Ishikawa (cell line): ENCODE measurements around the gene PRICKLE2.

Experiments
- CREB1 ChIP-seq: IDR thresholded peaks from 2 replicates; pipeline ENCODE4 v1.6.1; 2012; ENCODE audit warnings: low read depth
- FOXM1 ChIP-seq: IDR thresholded peaks from 2 replicates; pipeline ENCODE4 v1.6.1; 2012; ENCODE audit warnings: low read depth, borderline replicate concordance
- NFIC ChIP-seq: IDR thresholded peaks from 2 replicates; pipeline ENCODE4 v1.6.1; 2012
- RAD21 ChIP-seq: IDR thresholded peaks from 2 replicates; pipeline ENCODE4 v1.6.1; 2012; ENCODE audit warnings: low read depth
- TAF1 ChIP-seq: IDR thresholded peaks from 2 replicates; pipeline ENCODE4 v1.6.1; 2012; ENCODE audit warnings: low read depth, mild to moderate bottlenecking
- TCF12 ChIP-seq: IDR thresholded peaks from 2 replicates; pipeline ENCODE4 v1.6.1; 2012; ENCODE audit warnings: low read depth
- USF1 ChIP-seq: IDR thresholded peaks from 2 replicates; pipeline ENCODE4 v1.6.1; 2012
- ZBTB7A ChIP-seq: IDR thresholded peaks from 2 replicates; pipeline ENCODE4 v1.6.1; 2012; ENCODE audit warnings: low read depth
- TF ChIP-seq, protein P1 (sequence below): IDR thresholded peaks from 2 replicates; pipeline ENCODE4 v1.6.1; 2012; ENCODE audit warnings: low read depth, mild to moderate bottlenecking

- TF ChIP-seq FOXM1 (no peak), NFIC (no peak), TCF12 (no peak), TAF1 (no peak), USF1 (no peak), CREB1 (no peak), RAD21 (no peak), ZBTB7A (no peak)
- TF ChIP-seq, protein P1, sequence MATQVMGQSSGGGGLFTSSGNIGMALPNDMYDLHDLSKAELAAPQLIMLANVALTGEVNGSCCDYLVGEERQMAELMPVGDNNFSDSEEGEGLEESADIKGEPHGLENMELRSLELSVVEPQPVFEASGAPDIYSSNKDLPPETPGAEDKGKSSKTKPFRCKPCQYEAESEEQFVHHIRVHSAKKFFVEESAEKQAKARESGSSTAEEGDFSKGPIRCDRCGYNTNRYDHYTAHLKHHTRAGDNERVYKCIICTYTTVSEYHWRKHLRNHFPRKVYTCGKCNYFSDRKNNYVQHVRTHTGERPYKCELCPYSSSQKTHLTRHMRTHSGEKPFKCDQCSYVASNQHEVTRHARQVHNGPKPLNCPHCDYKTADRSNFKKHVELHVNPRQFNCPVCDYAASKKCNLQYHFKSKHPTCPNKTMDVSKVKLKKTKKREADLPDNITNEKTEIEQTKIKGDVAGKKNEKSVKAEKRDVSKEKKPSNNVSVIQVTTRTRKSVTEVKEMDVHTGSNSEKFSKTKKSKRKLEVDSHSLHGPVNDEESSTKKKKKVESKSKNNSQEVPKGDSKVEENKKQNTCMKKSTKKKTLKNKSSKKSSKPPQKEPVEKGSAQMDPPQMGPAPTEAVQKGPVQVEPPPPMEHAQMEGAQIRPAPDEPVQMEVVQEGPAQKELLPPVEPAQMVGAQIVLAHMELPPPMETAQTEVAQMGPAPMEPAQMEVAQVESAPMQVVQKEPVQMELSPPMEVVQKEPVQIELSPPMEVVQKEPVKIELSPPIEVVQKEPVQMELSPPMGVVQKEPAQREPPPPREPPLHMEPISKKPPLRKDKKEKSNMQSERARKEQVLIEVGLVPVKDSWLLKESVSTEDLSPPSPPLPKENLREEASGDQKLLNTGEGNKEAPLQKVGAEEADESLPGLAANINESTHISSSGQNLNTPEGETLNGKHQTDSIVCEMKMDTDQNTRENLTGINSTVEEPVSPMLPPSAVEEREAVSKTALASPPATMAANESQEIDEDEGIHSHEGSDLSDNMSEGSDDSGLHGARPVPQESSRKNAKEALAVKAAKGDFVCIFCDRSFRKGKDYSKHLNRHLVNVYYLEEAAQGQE = no peak
These were observed 130.6 kb downstream of the PRICKLE2 start for GRCh38 chr3:64094713-64095079.
